Esophagus squamous epithelium (tissue), 4 donors: ENCODE measurements around the gene BDKRB2.

Experiments used
- CTCF ChIP-seq, 6 experiments: fragments of 450-650 bp in 4 of 6; fragments of 200-600 bp in 2 of 6; sonication (generic) in 2 of 6; IDR thresholded peaks; one replicate each; pipeline ENCODE4 v1.5.1; 2016 to 2019; ENCODE audit warnings: antibody characterized with exemption in 6 of 6, mild to moderate bottlenecking in 4 of 6, moderate library complexity in 4 of 6
- POLR2A ChIP-seq, 4 donors: fragments of 450-650 bp; IDR thresholded peaks; one replicate each; pipeline ENCODE4 v1.6.1; 2017; ENCODE audit warnings: antibody characterized with exemption in 4 of 4, mild to moderate bottlenecking in 4 of 4, moderate library complexity in 3 of 4

GRCh38 chr14:96160913-96161310, 43.7 kb upstream of the BDKRB2 start:
- TF ChIP-seq CTCF (IDR thresholded peaks at IDR 0.05) (no peak), POLR2A (IDR thresholded peaks at IDR 0.05) (no peak)
